HG02571 (cell line): Measurements from ENCODE around the gene NF1.
"Not testable (repeated sequence)": the region's sequence is repeated elsewhere in the genome, so short reads cannot be mapped to it uniquely, and the experiment has no call there.

Experiments used
- ATAC-seq: cut with Tn5 transposase; IDR thresholded peaks from one replicate; pipeline ENCODE4 v1.9.1; 2021; ENCODE audit warnings: mild to moderate bottlenecking, moderate library complexity; ENCODE audit not compliant: unreplicated experiment

The NF1 gene

DNA sequence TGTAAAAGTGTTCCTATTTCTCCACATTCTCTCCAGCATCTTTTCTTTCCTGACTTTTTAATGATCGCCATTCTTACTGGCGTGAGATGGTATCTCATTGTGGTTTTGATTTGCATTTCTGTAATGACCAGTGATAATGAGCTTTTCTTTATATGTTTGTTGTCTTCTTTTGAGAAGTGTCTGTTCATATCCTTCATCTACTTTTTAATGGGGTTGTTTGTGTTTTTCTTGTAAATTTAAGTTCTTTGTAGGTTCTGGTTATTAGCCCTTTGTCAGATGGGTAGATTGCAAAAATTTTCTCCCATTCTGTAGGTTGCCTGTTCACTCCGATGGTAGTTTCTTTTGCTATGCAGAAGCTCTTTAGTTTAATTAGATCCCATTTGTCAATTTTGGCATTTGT lies 81.4 kb downstream of the NF1 start:
- not testable (repeated sequence) for ATAC-seq

DNA sequence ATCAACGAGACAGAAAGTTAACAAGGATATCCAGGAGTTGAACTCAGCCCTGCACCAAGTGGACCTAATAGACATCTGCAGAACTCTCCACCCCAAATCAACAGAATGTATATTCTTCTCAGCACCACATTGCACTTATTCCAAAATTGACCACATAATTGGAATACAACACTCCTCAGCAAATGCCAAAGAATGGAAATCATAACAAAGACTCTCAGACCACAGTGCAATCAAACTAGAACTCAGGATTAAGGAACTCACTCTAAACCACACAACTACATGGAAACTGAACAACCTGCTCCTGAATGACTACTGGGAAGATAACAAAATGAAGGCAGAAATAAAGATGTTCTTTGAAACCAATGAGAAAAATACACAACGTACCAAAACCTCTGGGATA lies 84.2 kb downstream of the NF1 start:
- not testable (repeated sequence) for ATAC-seq

DNA sequence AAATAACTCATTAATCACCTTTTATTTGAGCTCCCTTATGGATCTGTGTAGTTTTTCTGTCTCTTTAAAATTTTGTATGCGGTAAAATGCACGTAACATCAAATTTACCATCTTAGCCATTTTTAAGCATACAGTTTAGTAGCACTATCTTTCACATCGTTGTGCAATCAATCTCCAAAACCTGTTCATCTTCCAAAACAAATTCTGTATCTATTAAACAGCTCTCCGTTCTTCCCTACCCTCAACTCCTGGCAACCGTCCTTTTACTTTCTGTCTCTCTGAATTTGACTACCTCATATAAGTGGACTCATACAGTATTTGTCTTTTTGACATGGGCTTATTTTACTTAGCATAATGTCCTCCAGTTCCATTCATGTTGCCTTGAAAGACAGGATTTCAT lies 100.5 kb downstream of the NF1 start:
- no peak for ATAC-seq

DNA sequence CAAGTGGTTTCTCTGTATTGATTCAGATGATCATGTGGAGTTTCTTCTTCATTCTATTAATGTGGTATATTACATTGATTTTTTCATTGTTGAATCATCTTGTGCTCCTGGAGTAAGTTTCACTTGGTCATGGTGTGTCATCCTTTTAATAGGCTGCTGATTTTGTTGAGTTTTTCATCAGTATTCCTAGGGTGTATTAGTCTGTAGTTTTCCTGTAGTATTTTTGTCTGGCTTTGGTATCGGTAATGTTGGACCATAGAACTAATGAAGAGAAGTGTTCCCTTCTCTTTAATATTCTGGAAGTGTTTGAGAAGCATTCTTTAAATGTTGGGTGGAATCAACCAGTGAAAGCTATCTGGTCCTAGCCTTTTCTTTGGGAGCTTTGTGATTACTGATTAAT lies 103.2 kb downstream of the NF1 start:
- no peak for ATAC-seq

DNA sequence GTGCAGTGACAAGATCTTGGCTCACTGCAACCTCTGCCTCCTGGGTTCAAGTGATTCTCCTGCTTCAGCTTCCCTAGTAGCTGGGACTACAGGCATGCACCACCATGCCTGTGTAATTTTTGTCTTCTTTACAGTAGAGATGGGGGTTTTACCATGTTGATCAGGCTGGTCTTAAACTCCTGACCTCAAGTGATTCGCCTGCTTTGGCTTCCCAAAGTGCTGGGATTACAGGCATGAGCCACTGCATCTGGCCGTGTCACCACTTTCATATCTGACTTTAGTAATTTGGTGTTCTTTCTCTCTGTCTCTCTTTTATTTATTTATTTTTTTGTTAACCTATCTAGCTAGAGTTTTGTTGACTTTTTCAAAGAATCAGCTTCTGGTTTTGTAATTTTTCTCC lies 103.9 kb downstream of the NF1 start:
- not testable (repeated sequence) for ATAC-seq

DNA sequence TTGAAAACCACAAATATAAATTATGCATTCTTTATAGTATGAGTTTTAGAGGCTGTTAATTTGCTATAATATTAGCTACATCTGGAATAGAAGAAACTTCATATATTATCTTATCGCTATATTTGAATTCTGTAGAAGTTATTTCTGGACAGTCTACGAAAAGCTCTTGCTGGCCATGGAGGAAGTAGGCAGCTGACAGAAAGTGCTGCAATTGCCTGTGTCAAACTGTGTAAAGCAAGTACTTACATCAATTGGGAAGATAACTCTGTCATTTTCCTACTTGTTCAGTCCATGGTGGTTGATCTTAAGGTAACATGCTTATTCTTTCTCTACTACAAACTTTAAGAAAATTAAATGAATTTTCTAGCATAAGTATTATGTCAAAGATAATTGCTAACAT lies 105.5 kb downstream of the NF1 start:
- ATAC-seq, result no peak

DNA sequence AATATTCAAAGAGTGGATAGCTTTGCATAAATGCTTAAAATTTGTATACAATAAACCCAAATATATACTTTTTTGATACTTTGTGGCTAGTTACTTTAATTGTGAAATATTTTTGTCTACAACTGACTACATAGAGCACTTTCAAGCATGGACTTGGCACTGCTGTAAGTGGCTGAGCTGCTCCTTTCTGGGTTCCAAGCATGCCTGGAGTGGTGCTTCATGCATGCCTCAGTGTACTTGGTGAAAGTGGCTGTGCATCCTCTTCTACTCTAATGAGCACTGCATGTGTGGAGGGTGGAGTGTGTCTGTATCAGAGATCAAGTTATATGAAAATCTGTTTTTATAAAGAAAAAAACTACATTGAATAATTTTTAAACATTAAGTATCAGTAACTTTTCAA lies 108.2 kb downstream of the NF1 start:
- ATAC-seq, result no peak

DNA sequence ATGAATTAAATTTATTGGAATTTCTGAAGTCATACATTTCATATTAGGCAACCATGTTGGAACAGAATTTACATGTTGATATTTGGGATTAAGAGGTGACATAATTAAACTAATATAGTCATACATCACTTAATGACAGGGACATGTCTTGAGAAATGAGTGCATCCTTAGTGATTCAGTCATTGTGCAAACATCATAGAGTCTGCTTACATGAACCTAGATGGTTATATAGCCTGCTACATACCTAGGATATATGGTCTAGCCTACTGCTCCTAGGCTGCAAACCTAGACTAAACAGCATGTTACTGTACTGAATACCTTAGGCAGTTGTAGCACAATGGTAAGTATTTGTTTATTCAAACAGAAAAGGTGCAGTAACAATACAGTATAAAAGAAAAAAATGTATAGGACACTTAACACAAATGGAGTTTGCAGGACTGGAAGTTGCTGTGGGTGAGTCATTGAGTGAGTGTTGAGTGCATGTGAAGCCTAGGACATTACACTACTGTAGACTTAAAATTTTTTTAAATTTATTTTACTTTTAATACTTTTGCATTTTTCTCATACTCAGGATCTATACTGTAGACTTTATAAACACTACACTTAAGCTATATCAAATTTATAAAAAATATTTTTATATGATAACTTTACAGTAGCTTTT lies 116.7 kb downstream of the NF1 start:
- ATAC-seq, result no peak

DNA sequence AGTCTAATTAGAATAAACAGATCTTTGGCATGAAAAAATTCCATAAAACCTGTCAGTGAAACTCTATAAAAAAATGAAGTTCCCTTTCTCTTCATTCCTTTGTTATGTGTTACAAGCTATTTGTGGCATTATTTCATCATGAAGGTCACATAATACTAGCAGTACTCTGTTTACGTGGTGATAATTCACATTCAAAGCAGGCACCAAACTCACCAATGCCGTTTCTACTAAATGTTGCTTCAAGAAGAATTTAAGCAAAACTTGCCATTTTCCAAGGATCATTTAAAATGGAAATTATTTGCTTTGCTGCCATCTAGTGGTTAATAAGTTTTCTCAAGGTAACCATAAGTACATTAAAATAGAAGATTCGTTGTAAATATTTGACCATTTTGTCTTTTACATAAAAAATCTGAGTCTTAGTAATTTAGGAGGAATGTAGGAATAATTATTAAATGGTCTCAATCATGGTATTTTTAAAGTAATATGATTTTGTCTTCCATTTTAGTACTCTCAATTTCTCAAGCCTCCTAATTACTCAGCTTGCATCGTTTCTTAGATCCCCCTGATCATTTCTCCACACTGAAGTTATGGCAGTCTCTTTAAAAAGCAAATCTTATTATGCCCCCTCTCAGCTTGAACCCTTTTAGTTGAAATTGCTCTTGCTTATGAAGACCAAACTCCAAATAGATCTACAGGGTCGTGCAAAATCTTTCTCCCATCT lies 121.4 kb downstream of the NF1 start:
- no peak for ATAC-seq

DNA sequence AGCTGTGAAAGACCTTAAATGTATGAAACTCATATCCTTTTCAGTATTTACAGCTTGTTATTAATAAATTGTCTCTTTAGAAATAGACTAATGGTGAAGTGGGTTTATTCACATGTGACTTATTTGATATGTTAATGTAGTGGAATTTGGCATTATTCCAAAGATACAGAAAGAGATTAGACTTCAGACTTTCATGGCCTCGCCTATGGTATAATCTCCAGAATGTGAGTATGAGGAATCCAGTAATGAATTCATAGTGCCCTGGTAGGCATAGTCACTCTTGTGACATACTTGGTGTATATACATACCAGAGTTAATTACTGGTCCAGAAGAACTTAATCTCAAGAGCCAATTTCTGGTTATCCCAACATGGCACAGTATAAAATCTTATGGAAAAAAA lies 129.6 kb downstream of the NF1 start:
- no peak for ATAC-seq

DNA sequence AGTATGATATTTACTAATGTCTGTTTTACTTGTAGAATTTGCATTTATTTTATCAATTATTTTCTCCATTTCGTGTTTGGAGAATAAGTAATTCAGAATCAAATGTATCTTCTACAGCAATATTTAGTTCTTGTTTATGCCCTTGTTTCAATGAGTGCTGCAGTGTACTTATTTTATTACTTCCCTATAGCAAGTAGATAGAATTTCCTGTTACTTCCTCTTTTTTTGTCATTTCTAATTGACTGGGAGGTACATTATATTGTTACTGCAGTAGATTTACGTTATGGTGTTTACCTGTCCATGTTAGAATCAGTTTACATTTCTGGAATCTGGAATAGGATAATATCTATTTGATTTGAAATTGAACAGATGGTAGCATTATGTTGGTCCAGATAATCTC lies 131.1 kb downstream of the NF1 start:
- no peak for ATAC-seq

DNA sequence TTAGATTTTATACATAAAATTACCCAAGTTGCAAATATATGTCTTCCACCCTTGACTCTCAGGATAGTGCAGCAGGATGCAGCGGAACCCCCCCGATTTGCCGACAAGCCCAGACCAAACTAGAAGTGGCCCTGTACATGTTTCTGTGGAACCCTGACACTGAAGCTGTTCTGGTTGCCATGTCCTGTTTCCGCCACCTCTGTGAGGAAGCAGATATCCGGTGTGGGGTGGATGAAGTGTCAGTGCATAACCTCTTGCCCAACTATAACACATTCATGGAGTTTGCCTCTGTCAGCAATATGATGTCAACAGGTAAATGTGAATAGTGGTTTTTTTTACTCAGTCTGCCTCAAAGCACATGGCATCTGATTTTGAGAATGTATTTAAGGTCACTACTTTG lies 131.6 kb downstream of the NF1 start:
- ATAC-seq, result no peak

DNA sequence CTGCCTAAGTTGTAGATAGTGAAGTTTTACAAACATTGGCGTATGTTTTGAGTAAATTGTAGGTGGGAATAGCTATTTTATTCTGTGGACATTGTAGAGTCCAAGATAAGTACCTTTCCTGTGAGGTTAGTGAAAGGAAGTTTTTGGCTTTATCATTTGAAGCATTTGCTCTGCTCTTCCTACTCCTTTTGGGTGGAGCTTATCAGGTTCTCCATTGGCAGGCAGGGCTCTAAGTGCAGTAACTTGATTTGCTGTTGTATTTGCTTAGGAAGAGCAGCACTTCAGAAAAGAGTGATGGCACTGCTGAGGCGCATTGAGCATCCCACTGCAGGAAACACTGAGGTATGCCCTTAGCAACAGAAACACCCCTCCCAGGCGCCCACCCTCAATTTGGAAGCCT lies 132.2 kb downstream of the NF1 start:
- no peak for ATAC-seq

DNA sequence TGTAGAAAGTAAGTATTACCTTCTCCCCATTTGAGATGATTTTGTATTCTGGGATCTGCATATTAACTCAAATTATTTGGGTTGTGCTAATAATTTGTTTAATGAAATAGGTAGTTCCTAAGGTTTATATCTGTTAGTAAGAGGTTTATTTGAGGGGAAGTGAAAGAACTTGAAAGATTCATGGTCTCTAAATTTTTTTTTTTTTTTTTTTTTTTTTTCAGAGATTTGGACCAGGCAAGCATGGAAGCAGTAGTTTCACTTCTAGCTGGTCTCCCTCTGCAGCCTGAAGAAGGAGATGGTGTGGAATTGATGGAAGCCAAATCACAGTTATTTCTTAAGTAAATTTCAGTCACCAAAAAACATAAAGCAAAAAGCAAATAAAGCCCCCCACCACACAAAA lies 137.1 kb downstream of the NF1 start:
- ATAC-seq, result no peak

DNA sequence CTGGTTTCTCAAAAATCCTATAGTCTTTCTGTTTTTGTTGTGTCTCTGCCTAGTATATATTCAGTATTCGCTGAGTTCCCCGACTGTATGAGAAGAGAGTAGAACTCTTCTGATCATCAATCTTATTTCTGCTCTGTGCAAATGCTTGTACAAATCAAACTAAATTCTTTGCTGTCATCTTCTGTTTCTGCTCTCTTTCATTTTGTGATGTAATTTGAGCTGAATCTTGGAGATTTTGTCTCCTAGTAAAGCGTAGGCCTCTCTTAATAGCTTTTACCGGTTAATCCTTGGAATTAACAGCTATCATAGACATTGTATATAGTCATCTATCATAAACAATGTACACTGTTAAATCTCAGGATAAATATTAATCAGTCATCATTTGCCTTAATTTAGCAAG lies 140.3 kb downstream of the NF1 start:
- ATAC-seq, result no peak

DNA sequence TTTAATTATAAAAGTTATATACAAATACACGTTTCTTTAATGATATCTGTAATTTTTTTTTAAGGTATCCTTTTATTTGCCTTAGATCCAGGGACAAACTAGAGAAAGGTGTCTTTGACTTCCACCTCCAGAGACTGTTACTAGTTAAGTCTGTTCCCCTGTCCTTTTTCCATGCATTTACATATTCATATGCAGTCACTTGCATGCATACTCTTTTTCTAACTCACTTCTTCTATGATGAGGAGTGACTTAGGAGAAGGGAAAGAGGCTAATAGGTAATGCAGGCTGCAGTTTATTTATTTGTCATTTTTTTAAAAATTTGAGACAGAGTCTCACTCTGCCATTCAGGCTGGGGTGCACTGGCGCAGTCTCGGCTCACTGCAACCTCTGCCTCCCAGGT lies 141.4 kb downstream of the NF1 start:
- ATAC-seq, result no peak

DNA sequence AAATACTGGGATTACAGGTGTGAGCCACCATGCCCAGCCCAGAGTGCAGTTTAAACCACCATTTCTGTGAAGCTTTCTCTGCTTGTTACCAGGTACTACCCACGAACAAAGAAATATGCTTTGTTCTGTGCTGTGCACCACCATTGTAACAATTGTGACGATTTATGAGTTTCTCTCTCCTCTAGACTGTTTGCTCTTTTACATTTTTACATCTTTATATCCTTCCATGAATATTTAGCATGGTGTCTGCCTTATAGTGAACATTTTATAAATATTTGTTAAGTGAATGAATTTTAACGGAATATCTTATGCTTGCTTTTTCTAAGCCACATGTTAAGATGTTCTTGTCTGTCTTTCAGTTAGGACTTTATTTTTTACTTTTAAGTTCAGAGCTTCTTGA lies 141.9 kb downstream of the NF1 start:
- no peak for ATAC-seq

DNA sequence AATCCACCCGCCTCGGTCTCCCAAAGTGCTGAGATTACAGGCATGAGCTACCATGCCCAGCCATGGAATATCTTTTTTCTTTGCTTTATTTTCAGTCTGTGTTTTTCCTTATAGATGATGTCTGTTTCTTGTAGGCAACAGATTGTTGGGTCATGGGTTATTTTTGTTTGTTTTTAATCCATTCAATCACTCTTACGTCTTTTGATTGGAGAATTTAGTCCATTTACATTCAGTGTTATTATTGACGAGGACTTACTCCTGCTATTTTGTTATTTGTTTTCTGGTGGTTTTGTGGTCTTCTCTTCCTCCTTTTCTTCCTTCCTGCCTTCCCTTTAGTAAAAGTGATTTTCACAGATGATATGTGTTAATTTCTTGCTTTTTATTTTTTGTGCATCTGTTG lies 146.3 kb downstream of the NF1 start:
- no peak for ATAC-seq

DNA sequence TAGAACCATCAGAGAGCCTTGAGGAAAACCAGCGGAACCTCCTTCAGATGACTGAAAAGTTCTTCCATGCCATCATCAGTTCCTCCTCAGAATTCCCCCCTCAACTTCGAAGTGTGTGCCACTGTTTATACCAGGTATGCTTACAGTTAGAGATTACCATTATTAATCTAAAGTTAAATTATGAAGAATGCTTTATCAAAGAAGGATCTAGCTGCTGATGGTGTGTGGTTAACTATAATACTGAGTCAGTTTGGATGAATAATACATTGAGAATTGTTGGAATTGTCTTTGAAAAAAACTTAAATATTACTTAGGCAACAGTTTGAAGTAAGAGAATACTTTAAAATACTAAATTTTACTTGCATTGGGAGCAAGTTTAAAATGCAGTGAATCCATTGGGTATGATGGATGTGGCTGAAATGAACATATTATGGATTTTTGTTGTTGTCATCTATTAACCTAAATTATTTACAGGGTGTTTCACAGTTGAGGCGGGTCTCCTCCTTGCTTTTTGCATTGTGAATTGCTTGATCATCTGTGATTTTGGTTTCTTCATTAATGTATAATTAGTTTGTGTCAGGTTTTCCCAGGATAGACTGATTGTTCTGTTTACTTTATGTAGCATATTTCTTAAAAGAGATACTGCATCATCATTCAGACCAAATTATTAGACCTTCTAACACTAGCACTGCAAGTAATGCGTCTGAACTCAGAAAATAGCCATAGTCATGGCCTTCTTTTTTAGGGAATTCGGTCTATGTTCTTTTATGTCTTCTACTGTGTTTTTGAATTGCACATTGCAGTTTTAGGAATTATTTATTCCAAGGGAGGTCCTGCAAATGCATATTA lies 154.4 kb downstream of the NF1 start:
- no peak for ATAC-seq

DNA sequence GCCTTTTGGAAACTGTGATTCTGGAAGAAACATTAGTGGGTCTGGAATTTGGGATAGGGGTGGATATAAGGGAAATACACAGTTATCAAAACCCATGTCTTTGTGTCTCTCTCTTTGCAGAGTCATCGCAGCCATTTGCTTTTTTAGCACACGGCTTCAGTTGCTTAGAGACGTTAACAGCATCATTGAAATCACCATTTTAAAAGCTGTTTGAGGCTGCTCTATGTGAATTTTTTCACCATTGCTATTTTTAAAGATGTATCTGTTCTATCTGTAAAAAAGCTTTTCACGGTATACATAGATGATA lies 155.0 kb downstream of the NF1 start:
- no peak for ATAC-seq

DNA sequence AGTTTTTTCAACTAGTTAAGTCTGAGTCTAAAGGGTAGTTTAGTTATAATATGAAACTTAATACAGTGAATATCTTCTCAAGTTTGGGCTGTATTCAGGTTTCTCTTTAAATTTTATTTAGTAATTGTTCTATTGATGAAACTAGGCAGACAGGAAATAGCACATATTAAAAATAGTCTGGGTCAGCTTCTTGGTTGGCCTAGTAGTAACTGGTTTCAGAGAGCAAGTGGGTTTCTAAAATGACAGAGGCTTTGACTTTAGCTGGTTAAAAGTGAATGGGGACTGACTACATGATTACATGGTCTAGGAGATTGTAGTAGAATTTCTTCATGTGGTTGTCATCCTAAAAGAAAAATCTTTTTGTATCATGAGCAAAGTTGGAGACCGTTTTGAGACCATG lies 155.5 kb downstream of the NF1 start:
- no peak for ATAC-seq
